ENCODE data around the gene CACNA2D1.

The CACNA2D1 gene

GRCh38 chr7:82188636-82189035, 254.9 kb downstream of the CACNA2D1 start:
- Histone ChIP-seq H3K27me3 (no peaks in the 10 kb centered on the region), H3K4me1 (peaks cover 9% of the 10 kb centered on the region), H3K4me3 (ENCODE audit: low read depth, low read length) (no peak overlapping the region), H3K36me3 (no peaks in the 10 kb centered on the region; the same call in 1 of the 2 replicates), H3K9me3 (no peaks in the 10 kb centered on the region)
- no peak for DNase-seq
- no peak for TF ChIP-seq CTCF (IDR thresholded peaks at IDR 0.05; ENCODE audit: low read depth, low read length)

GRCh38 chr7:82185443-82185842, 258.1 kb downstream of the CACNA2D1 start:
- H3K9me3 ChIP-seq: no peaks in the 10 kb centered on the region
- no peak overlapping the region for H3K4me3 ChIP-seq (ENCODE audit: low read depth, low read length)
- peaks cover 1% of the 10 kb centered on the region; the same call in 1 of the 2 replicates for H3K4me1 ChIP-seq
- TF ChIP-seq CTCF (IDR thresholded peaks at IDR 0.05; ENCODE audit: low read depth, low read length): no peak
- H3K36me3 ChIP-seq: no peaks in the 10 kb centered on the region; the same call in 1 of the 2 replicates
- no peak for DNase-seq
- H3K27me3 ChIP-seq: no peaks in the 10 kb centered on the region

GRCh38 chr7:82183634-82184033, 259.9 kb downstream of the CACNA2D1 start:
- H3K36me3 ChIP-seq: no peaks in the 10 kb centered on the region; the same call in 1 of the 2 replicates
- H3K4me1 ChIP-seq: no peaks in the 10 kb centered on the region; the same call in 1 of the 2 replicates
- no peaks in the 10 kb centered on the region for H3K27me3 ChIP-seq
- no peak for DNase-seq
- H3K4me3 ChIP-seq (ENCODE audit: low read depth, low read length): no peak overlapping the region
- no peak for TF ChIP-seq CTCF (IDR thresholded peaks at IDR 0.05; ENCODE audit: low read depth, low read length)
- no peaks in the 10 kb centered on the region for H3K9me3 ChIP-seq

GRCh38 chr7:82179311-82179710, 264.3 kb downstream of the CACNA2D1 start:
- Histone ChIP-seq H3K4me3 (ENCODE audit: low read depth, low read length) (no peak overlapping the region), H3K27me3 (no peaks in the 10 kb centered on the region), H3K4me1 (peaks cover 3% of the 10 kb centered on the region; the same call in 1 of the 2 replicates), H3K36me3 (no peaks in the 10 kb centered on the region), H3K9me3 (no peaks in the 10 kb centered on the region)
- TF ChIP-seq CTCF (IDR thresholded peaks at IDR 0.05; ENCODE audit: low read depth, low read length): no peak
- no peak for DNase-seq

- Histone ChIP-seq H3K4me1 (peaks cover 6% of the 10 kb centered on the region; the same call in 1 of the 2 replicates), H3K36me3 (no peaks in the 10 kb centered on the region), H3K9me3 (no peaks in the 10 kb centered on the region), H3K27me3 (no peaks in the 10 kb centered on the region), H3K4me3 (ENCODE audit: low read depth, low read length) (no peak overlapping the region)
- TF ChIP-seq CTCF (IDR thresholded peaks at IDR 0.05; ENCODE audit: low read depth, low read length): no peak
- no peak for DNase-seq
Observed at GRCh38 chr7:82175319-82175718, 268.3 kb downstream of the CACNA2D1 start.

GRCh38 chr7:82173400-82174021, 270.1 kb downstream of the CACNA2D1 start:
- no peaks in the 10 kb centered on the region for H3K36me3 ChIP-seq

More at GRCh38 chr7:82173400-82174021, 270.1 kb downstream of the CACNA2D1 start:
- no peaks in the 10 kb centered on the region for H3K27me3 ChIP-seq
- H3K4me1 ChIP-seq: peaks cover 6% of the 10 kb centered on the region; the same call in 1 of the 2 replicates
- TF ChIP-seq CTCF (IDR thresholded peaks at IDR 0.05; ENCODE audit: low read depth, low read length): peak; percentile 16; the same call in 1 of the 2 replicates
- no peak for DNase-seq
- H3K9me3 ChIP-seq: no peaks in the 10 kb centered on the region
- no peak overlapping the region for H3K4me3 ChIP-seq (ENCODE audit: low read depth, low read length)
